HCT116 (cell line): Measurements from ENCODE around the gene NCAPG2. TPM values are rescaled to one million over a fixed set of nuclear protein-coding genes. Genes with fewer than 3 reads are reported as not detected.

Experiments
- ATAC-seq: fragments of 200-7000 bp; cut with Tn5 transposase; 2 replicates; pipeline ENCODE4 v1.9.1; 2020; ENCODE audit warnings: mild to moderate bottlenecking, moderate library complexity
- BruUV-seq: library from RNA; stranded (reverse); fragments of 400-500 nt; replicated peaks from 2 replicates; lab custom pipeline; 2021; lab: Mats Ljungman, UMichigan
- CTCF ChIA-PET: fragments of 300-600 bp; sonication (Branson Sonifier 250); formaldehyde crosslinking; loops from one replicate; lab custom pipeline; 2021; ENCODE audit warnings: antibody characterized with exemption; lab: Charles Lee
- POLR2A ChIA-PET: fragments of 300-600, 350-600 bp; sonication (Branson Sonifier 250); formaldehyde crosslinking; loops from one replicate; lab custom pipeline; 2021; ENCODE audit warnings: antibody characterized with exemption; lab: Charles Lee
- RAD21 ChIA-PET, 2 experiments: fragments of 300-600 bp; sonication (Branson Sonifier 250); formaldehyde crosslinking; loops; one replicate each; lab custom pipeline; 2023; ENCODE audit warnings: low total read pairs in 2 of 2; ENCODE audit not compliant: uncharacterized antibody in 2 of 2, unreplicated experiment in 2 of 2, low non-redundant PET in 1 of 2; lab: Charles Lee
- DNase-seq: peaks from one replicate; pipeline ENCODE4 v3.0.0-alpha.2; 2010; ENCODE audit warnings: low read depth, low spot score
- H2AFZ ChIP-seq: fragments of 200-600 bp; shearing (Covaris generic), sonication (generic); 2 replicates; pipeline ENCODE4 v1.6.1; 2017; ENCODE audit warnings: low read depth, mixed run types, mixed read lengths, antibody characterized with exemption, low read length; ENCODE audit not compliant: poor library complexity, severe bottlenecking
- H3K27ac ChIP-seq: 2 replicates; pipeline ENCODE4 v1.5.1; 2012; ENCODE audit warnings: low read depth, low read length
- H3K27me3 ChIP-seq: fragments of 200-600 bp; sonication (generic); 2 replicates; pipeline ENCODE4 v1.6.1; 2016; ENCODE audit warnings: mixed run types, low read length, mixed read lengths; ENCODE audit not compliant: insufficient read depth
- H3K36me3 ChIP-seq, 2 experiments: fragments of 200-500 bp in 1 of 2; fragments of 200-600 bp in 1 of 2; sonication (Bioruptor generic) in 1 of 2; sonication (generic) in 1 of 2; 2 replicates each; pipeline versions ENCODE4 v1.5.1 to v1.6.1; 2014 to 2016; ENCODE audit warnings: low read length in 2 of 2, inconsistent platforms in 1 of 2, mixed read lengths in 1 of 2, mixed run types in 1 of 2; ENCODE audit not compliant: insufficient read depth in 2 of 2, control insufficient read depth in 1 of 2
- H3K4me1 ChIP-seq, 2 experiments: fragments of 200-600 bp in 1 of 2; sonication (generic) in 1 of 2; 2 replicates each; pipeline versions ENCODE4 v1.5.1 to v1.6.1; 2012 to 2017; ENCODE audit warnings: low read length in 2 of 2, inconsistent platforms in 1 of 2, mild to moderate bottlenecking in 1 of 2, mixed read lengths in 1 of 2, mixed run types in 1 of 2, moderate library complexity in 1 of 2; ENCODE audit not compliant: insufficient read depth in 2 of 2, control insufficient read depth in 1 of 2
- H3K4me2 ChIP-seq: fragments of 200-600 bp; sonication (generic); 2 replicates; pipeline ENCODE4 v1.6.1; 2017; ENCODE audit warnings: mixed run types, low read length, mixed read lengths
- H3K4me3 ChIP-seq, 2 experiments: fragments of 200-600 bp in 1 of 2; sonication (generic) in 1 of 2; replicated peaks in 1 of 2; 2 replicates each; pipeline ENCODE4 v1.5.1; 2011 to 2016; ENCODE audit warnings: low read length in 2 of 2, control low read depth in 1 of 2, low read depth in 1 of 2, mild to moderate bottlenecking in 1 of 2, mixed read lengths in 1 of 2, mixed run types in 1 of 2
- H3K79me2 ChIP-seq: fragments of 200-600 bp; sonication (generic); 2 replicates; pipeline ENCODE4 v1.6.1; 2017; ENCODE audit warnings: mild to moderate bottlenecking, mixed run types, low read length, moderate library complexity, mixed read lengths; ENCODE audit not compliant: insufficient read depth
- H3K9ac ChIP-seq: fragments of 200-600 bp; sonication (generic); 2 replicates; pipeline ENCODE4 v1.6.1; 2016; ENCODE audit warnings: low read length, mixed read lengths
- H3K9me2 ChIP-seq: fragments of 200-600 bp; sonication (generic), shearing (Covaris generic); 2 replicates; pipeline ENCODE4 v1.6.1; 2017; ENCODE audit warnings: mixed run types, mild to moderate bottlenecking, moderate library complexity; ENCODE audit not compliant: insufficient read depth
- H3K9me3 ChIP-seq, 2 experiments: fragments of 200-500 bp in 1 of 2; fragments of 200-600 bp in 1 of 2; sonication (Bioruptor generic) in 1 of 2; sonication (generic) in 1 of 2; 2 replicates each; pipeline ENCODE4 v1.6.1; 2014 to 2017; ENCODE audit warnings: low read length in 2 of 2, mixed read lengths in 2 of 2, inconsistent platforms in 1 of 2, low read depth in 1 of 2, mild to moderate bottlenecking in 1 of 2, mixed run types in 1 of 2, moderate library complexity in 1 of 2; ENCODE audit not compliant: control insufficient read depth in 1 of 2, insufficient read depth in 1 of 2
- H4K20me1 ChIP-seq: fragments of 200-600 bp; sonication (generic), shearing (Covaris generic); 2 replicates; pipeline ENCODE4 v1.6.1; 2017; ENCODE audit warnings: mixed run types, mild to moderate bottlenecking, moderate library complexity; ENCODE audit not compliant: insufficient read depth
- CEBPB ChIP-seq: IDR thresholded peaks from 2 replicates; pipeline ENCODE4 v1.6.1; 2012; ENCODE audit warnings: low read depth
- ELF1 ChIP-seq: IDR thresholded peaks from 2 replicates; pipeline ENCODE4 v1.6.1; 2012; ENCODE audit warnings: low read depth, borderline replicate concordance
- EZH2 ChIP-seq: fragments of 200-600 bp; sonication (generic); IDR thresholded peaks from 2 replicates; pipeline ENCODE4 v1.6.1; 2017; ENCODE audit warnings: antibody characterized with exemption, mixed run types
- EZH2phosphoT487 ChIP-seq: fragments of 200-600 bp; IDR thresholded peaks from 2 replicates; pipeline ENCODE4 v1.6.1; 2018; ENCODE audit warnings: antibody characterized with exemption, borderline replicate concordance
- FOSL1 ChIP-seq: IDR thresholded peaks from 2 replicates; pipeline ENCODE4 v1.6.1; 2012; ENCODE audit warnings: low read depth
- JUND ChIP-seq: IDR thresholded peaks from 2 replicates; pipeline ENCODE4 v1.6.1; 2012
- POLR2A ChIP-seq: IDR thresholded peaks from 2 replicates; pipeline ENCODE4 v1.7.0; 2011; ENCODE audit warnings: borderline replicate concordance; ENCODE audit not compliant: insufficient read depth, insufficient read length; ENCODE audit errors: extremely low read depth
- POLR2AphosphoS5 ChIP-seq: IDR thresholded peaks from 2 replicates; pipeline ENCODE4 v1.6.1; 2011; ENCODE audit warnings: mild to moderate bottlenecking, low read depth, low read length, moderate library complexity
- RAD21 ChIP-seq: IDR thresholded peaks from 2 replicates; pipeline ENCODE4 v1.6.1; 2012; ENCODE audit warnings: low read depth, mild to moderate bottlenecking
- SIN3A ChIP-seq: IDR thresholded peaks from 2 replicates; pipeline ENCODE4 v1.6.1; 2012; ENCODE audit warnings: low read depth
- SP1 ChIP-seq: IDR thresholded peaks from 2 replicates; pipeline ENCODE4 v1.6.1; 2012; ENCODE audit warnings: low read depth
- SRF ChIP-seq: IDR thresholded peaks from 2 replicates; pipeline ENCODE4 v1.6.1; 2012; ENCODE audit warnings: low read depth
- TCF7L2 ChIP-seq: IDR thresholded peaks from 2 replicates; pipeline ENCODE4 v1.7.0; 2011; ENCODE audit warnings: borderline replicate concordance, inconsistent platforms; ENCODE audit not compliant: insufficient read depth, insufficient read length; ENCODE audit errors: extremely low read depth
- YY1 ChIP-seq: IDR thresholded peaks from 2 replicates; pipeline ENCODE4 v1.6.1; 2011; ENCODE audit warnings: low read length, low read depth, moderate library complexity, mild to moderate bottlenecking; ENCODE audit not compliant: insufficient replicate concordance; ENCODE audit errors: extremely low read depth
- ZNF274 ChIP-seq: fragments of 200-500 bp; sonication (Bioruptor generic); IDR thresholded peaks from 2 replicates; pipeline ENCODE4 v1.6.1; 2014; ENCODE audit warnings: mild to moderate bottlenecking, low read depth, low read length, inconsistent platforms
- intact Hi-C: fragments of 100-400 bp; cut with micrococcal nuclease; formaldehyde crosslinking; loops from 2 replicates; pipeline ENCODE4 v1.10.0; 2022
- total RNA-seq: library from RNA; stranded (reverse); gene quantifications from one replicate; pipeline ENCODE4 v1.2.1, GENCODE V29; 2021; ENCODE audit not compliant: unreplicated experiment
- TF ChIP-seq, protein P1 (sequence below): IDR thresholded peaks from 2 replicates; pipeline ENCODE4 v1.6.1; 2011; ENCODE audit warnings: mild to moderate bottlenecking, low read length, moderate library complexity; ENCODE audit not compliant: insufficient replicate concordance; ENCODE audit errors: extremely low read depth
- TF ChIP-seq, protein P2 (sequence below): IDR thresholded peaks from 2 replicates; pipeline ENCODE4 v1.6.1; 2012
- TF ChIP-seq, protein P3 (sequence below): IDR thresholded peaks from 2 replicates; pipeline ENCODE4 v1.6.1; 2012
- TF ChIP-seq, protein P4 (sequence below): IDR thresholded peaks from 2 replicates; pipeline ENCODE4 v1.6.1; 2012; ENCODE audit warnings: low read depth

NCAPG2 gene
- total RNA-seq, 1 experiment from 2014 or later: 73.1 TPM

DNA sequence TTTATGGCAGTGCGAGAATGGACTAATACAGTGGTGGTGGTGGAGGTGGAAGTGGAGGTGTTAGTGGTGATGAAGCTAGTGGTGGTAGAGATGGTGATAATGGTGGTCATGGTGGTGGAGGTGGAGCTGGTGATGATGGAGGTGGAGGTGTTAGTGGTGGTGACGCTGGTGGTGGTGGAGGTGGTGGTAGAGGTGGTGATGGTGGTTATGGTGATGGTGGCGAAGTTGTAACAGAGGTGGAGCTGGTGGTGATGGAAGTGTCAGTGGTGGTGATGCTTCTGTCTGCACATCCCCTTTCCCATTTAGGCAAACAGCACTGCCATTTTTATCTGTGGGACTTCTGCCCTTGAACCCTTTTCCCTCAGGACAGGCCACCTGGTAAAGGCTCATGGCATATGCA lies 109.5 kb downstream of the NCAPG2 start:
- intact Hi-C loops: no loop called here
- Histone ChIP-seq H3K27me3 (no peaks in the 10 kb centered on the region; the same call in 1 of the 2 replicates), H3K9me2 (no peaks in the 10 kb centered on the region), H2AFZ (no peak overlapping the region), H3K9me3 (peaks cover 0 to 3% of the 10 kb centered on the region in 2 experiments; a peak in 2 of 4 replicates), H3K9ac (no peak overlapping the region), H3K4me1 (no peaks in the 10 kb centered on the region), H3K27ac (no peak overlapping the region), H3K36me3 (no peaks in the 10 kb centered on the region), H3K4me3 (no peak overlapping the region), H3K4me2 (no peak overlapping the region), H3K79me2 (no peaks in the 10 kb centered on the region), H4K20me1 (no peaks in the 10 kb centered on the region)
- TF ChIP-seq SRF: no peak
- no peak for TF ChIP-seq SP1
- TF ChIP-seq EZH2: no peak
- TF ChIP-seq, protein P1, sequence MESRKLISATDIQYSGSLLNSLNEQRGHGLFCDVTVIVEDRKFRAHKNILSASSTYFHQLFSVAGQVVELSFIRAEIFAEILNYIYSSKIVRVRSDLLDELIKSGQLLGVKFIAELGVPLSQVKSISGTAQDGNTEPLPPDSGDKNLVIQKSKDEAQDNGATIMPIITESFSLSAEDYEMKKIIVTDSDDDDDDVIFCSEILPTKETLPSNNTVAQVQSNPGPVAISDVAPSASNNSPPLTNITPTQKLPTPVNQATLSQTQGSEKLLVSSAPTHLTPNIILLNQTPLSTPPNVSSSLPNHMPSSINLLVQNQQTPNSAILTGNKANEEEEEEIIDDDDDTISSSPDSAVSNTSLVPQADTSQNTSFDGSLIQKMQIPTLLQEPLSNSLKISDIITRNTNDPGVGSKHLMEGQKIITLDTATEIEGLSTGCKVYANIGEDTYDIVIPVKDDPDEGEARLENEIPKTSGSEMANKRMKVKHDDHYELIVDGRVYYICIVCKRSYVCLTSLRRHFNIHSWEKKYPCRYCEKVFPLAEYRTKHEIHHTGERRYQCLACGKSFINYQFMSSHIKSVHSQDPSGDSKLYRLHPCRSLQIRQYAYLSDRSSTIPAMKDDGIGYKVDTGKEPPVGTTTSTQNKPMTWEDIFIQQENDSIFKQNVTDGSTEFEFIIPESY: no peak
- TF ChIP-seq, protein P2, sequence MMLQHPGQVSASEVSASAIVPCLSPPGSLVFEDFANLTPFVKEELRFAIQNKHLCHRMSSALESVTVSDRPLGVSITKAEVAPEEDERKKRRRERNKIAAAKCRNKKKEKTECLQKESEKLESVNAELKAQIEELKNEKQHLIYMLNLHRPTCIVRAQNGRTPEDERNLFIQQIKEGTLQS: no peak
- TF ChIP-seq, protein P3, sequence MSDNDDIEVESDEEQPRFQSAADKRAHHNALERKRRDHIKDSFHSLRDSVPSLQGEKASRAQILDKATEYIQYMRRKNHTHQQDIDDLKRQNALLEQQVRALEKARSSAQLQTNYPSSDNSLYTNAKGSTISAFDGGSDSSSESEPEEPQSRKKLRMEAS: no peak
- TF ChIP-seq, protein P4, sequence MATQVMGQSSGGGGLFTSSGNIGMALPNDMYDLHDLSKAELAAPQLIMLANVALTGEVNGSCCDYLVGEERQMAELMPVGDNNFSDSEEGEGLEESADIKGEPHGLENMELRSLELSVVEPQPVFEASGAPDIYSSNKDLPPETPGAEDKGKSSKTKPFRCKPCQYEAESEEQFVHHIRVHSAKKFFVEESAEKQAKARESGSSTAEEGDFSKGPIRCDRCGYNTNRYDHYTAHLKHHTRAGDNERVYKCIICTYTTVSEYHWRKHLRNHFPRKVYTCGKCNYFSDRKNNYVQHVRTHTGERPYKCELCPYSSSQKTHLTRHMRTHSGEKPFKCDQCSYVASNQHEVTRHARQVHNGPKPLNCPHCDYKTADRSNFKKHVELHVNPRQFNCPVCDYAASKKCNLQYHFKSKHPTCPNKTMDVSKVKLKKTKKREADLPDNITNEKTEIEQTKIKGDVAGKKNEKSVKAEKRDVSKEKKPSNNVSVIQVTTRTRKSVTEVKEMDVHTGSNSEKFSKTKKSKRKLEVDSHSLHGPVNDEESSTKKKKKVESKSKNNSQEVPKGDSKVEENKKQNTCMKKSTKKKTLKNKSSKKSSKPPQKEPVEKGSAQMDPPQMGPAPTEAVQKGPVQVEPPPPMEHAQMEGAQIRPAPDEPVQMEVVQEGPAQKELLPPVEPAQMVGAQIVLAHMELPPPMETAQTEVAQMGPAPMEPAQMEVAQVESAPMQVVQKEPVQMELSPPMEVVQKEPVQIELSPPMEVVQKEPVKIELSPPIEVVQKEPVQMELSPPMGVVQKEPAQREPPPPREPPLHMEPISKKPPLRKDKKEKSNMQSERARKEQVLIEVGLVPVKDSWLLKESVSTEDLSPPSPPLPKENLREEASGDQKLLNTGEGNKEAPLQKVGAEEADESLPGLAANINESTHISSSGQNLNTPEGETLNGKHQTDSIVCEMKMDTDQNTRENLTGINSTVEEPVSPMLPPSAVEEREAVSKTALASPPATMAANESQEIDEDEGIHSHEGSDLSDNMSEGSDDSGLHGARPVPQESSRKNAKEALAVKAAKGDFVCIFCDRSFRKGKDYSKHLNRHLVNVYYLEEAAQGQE: no peak
- TF ChIP-seq JUND: no peak
- TF ChIP-seq EZH2phosphoT487: no peak
- no peak for TF ChIP-seq CEBPB
- TF ChIP-seq TCF7L2: no peak
- TF ChIP-seq FOSL1: no peak
- no peak for TF ChIP-seq POLR2A
- TF ChIP-seq POLR2AphosphoS5: no peak
- TF ChIP-seq ELF1: no peak
- no peak for TF ChIP-seq SIN3A
- no peak for TF ChIP-seq RAD21
- no peak for TF ChIP-seq ZNF274
- no peak for TF ChIP-seq YY1
- ATAC-seq (no peak; the same call in 1 of the 2 replicates), DNase-seq (peak; percentile 23)
- ChIA-PET POLR2A (no interaction called here), RAD21 (no interaction called here), CTCF (no interaction called here)
- BruUV-seq: no TSS peak
